HepG2 (cell line): ENCODE results near the gene RMI2. TPM values are rescaled to one million over a fixed set of nuclear protein-coding genes. Genes with fewer than 3 reads are reported as not detected.
A peak's percentile ranks its signal among the peaks of the same experiment; 100 is the strongest.

Source experiments
- ARNT2 ChIP-seq: sonication (generic); formaldehyde crosslinking; IDR thresholded peaks from 2 replicates; pipeline ENCODE4 v1.8.0; 2022; ENCODE audit warnings: mild to moderate bottlenecking, low read depth, missing genetic modification reagents, moderate library complexity
- CENPT ChIP-seq: sonication (generic); formaldehyde crosslinking; IDR thresholded peaks from 2 replicates; pipeline ENCODE4 v1.8.0; 2022; ENCODE audit warnings: low read depth, mild to moderate bottlenecking, moderate library complexity, missing genetic modification reagents
- GMEB2 ChIP-seq: IDR thresholded peaks from 2 replicates; pipeline ENCODE4 v1.6.1; 2016; ENCODE audit warnings: missing biosample characterization, missing genetic modification reagents, low read depth
- KDM4B ChIP-seq: sonication (generic); formaldehyde crosslinking; IDR thresholded peaks from 2 replicates; pipeline ENCODE4 v1.4.0; 2020; ENCODE audit warnings: missing genetic modification reagents
- NFKBIZ ChIP-seq: IDR thresholded peaks from 2 replicates; pipeline ENCODE4 v1.6.1; 2018; ENCODE audit warnings: missing genetic modification reagents, missing compliant biosample characterization
- POLR2A ChIP-seq, 2 experiments: IDR thresholded peaks; 2 replicates each; pipeline ENCODE4 v1.6.1; 2011; ENCODE audit warnings: low read depth in 2 of 2, low read length in 2 of 2, mild to moderate bottlenecking in 1 of 2, moderate library complexity in 1 of 2; ENCODE audit not compliant: insufficient read depth in 1 of 2
- PTBP1 ChIP-seq: fragments of 200-400 bp; formaldehyde crosslinking; IDR thresholded peaks from 2 replicates; pipeline ENCODE4 v1.6.1; 2018; ENCODE audit warnings: low read length, low read depth; ENCODE audit not compliant: poor library complexity, severe bottlenecking
- RBM22 ChIP-seq: fragments of 200-400 bp; formaldehyde crosslinking; optimal IDR thresholded peaks from 2 replicates; pipeline ENCODE3; 2017; ENCODE audit warnings: mild to moderate bottlenecking, low read length, moderate library complexity
- SAFB2 ChIP-seq: sonication (generic); formaldehyde crosslinking; IDR thresholded peaks from 2 replicates; pipeline ENCODE4 v1.5.1; 2020; ENCODE audit warnings: missing genetic modification reagents, low read depth, mild to moderate bottlenecking, borderline replicate concordance
- SALL2 ChIP-seq: sonication (generic); formaldehyde crosslinking; IDR thresholded peaks from 2 replicates; pipeline ENCODE4 v1.8.1; 2023; ENCODE audit warnings: mild to moderate bottlenecking, missing genetic modification reagents, inconsistent platforms
- SIX1 ChIP-seq: sonication (generic); formaldehyde crosslinking; IDR thresholded peaks from 2 replicates; pipeline ENCODE4 v1.4.0; 2020; ENCODE audit warnings: missing genetic modification reagents, borderline replicate concordance
- SNAI1 ChIP-seq: sonication (generic); formaldehyde crosslinking; IDR thresholded peaks from 2 replicates; pipeline ENCODE4 v1.5.0; 2020; ENCODE audit warnings: mild to moderate bottlenecking, missing genetic modification reagents, borderline replicate concordance
- ZFP41 ChIP-seq: sonication (generic); formaldehyde crosslinking; IDR thresholded peaks from 2 replicates; pipeline ENCODE4 v1.4.0; 2020; ENCODE audit warnings: mild to moderate bottlenecking, missing genetic modification reagents, borderline replicate concordance
- ZNF607 ChIP-seq: sonication (generic); formaldehyde crosslinking; IDR thresholded peaks from 2 replicates; pipeline ENCODE4 v1.5.1; 2020; ENCODE audit warnings: missing genetic modification reagents, mild to moderate bottlenecking, borderline replicate concordance
- ZNF678 ChIP-seq: sonication (generic); formaldehyde crosslinking; IDR thresholded peaks from 2 replicates; pipeline ENCODE4 v1.4.0; 2020; ENCODE audit warnings: mild to moderate bottlenecking, missing genetic modification reagents
- ZSCAN30 ChIP-seq: sonication (generic); formaldehyde crosslinking; IDR thresholded peaks from 2 replicates; pipeline ENCODE4 v1.5.0; 2020; ENCODE audit warnings: mild to moderate bottlenecking, missing genetic modification reagents
- polyA plus RNA-seq, 8 experiments: library from polyadenylated mRNA; depleted of rRNA in 3 of 8; stranded (reverse) in 7 of 8; unstranded in 1 of 8; fragments of >200 nt; fragmentation: Illumina TruSeq in 4 of 8; extraction: Trizol in 4 of 8; gene quantifications; 2 replicates each; pipeline versions ENCODE4 v1.2.1 to v1.2.3, GENCODE V29; 2011 to 2016; ENCODE audit warnings: low read depth in 4 of 8, missing spikeins in 1 of 8, mixed read lengths in 1 of 8; ENCODE audit not compliant: insufficient read depth in 1 of 8
- total RNA-seq, 5 experiments: library from RNA; depleted of rRNA; stranded (reverse); fragments of >200 nt; fragmentation: Illumina TruSeq; extraction: Trizol; gene quantifications; 2 replicates each; pipeline ENCODE4 v1.2.3, GENCODE V29; 2016; ENCODE audit warnings: low read depth in 1 of 5
- TF ChIP-seq, protein P1 (sequence below): sonication (generic); formaldehyde crosslinking; IDR thresholded peaks from 2 replicates; pipeline ENCODE4 v1.4.0; 2020; ENCODE audit warnings: missing genetic modification reagents
- TF ChIP-seq, protein P2 (sequence below): sonication (generic); formaldehyde crosslinking; IDR thresholded peaks from one replicate; pipeline ENCODE4 v1.5.1; 2020; ENCODE audit warnings: mild to moderate bottlenecking, missing genetic modification reagents; ENCODE audit errors: not compliant biosample characterization
- TF ChIP-seq, protein P3 (sequence below): sonication (generic); formaldehyde crosslinking; IDR thresholded peaks from 2 replicates; pipeline ENCODE4 v1.4.0; 2020; ENCODE audit warnings: missing genetic modification reagents, low read depth, mild to moderate bottlenecking, borderline replicate concordance

The RMI2 gene
- total and polyA plus RNA-seq, 2 of the 13 experiments (the other 11 are each of a cell fraction or from before 2014, with no cell fraction given), result 24.5 to 55.7 TPM

DNA sequence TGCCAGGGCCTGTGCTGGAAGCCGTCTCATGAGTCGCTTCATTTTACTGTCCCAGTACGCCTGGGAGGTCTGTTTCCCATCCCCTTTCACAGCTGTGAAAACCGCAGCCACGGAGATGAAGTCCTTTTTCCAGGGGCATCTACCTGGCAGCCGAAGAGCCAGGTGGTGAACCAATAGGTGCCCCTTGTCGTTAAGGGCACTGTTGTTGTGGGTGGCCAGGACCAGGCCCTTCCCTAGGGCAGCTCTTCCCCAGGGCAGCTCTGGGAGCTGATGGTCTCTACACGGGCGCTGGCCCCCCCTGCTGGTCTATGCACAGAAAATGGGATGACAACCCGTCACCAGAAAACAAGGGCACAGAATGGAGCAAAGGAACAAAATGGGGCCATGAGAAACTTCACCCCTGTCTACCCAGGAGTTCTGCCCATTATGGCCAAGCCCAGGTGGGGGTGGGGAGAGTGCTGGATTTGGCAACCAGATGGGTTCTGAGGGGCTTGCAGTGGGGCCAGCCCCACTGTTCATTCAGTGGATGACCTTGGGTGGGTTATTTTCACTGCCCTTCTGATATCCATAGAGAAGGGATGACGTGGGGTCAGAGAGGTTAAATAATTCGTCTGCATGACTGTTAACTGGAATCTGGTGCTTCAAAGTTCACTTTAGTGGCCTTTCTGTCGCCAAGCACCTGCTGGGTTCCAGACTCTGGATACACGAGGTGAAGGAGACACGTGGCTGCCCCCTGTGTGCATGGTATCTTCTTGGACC is 11.5 kb downstream of the RMI2 start (continued):
- TF ChIP-seq SIX1 (CRISPR knock-in tag) (no peak), ZFP41 (CRISPR knock-in tag) (peak; percentile 52; the same call in 1 of the 2 replicates), ARNT2 (no peak), ZSCAN30 (no peak), ZNF678 (CRISPR knock-in tag) (peak; percentile 87), RBM22 (no peak), CENPT (CRISPR knock-in tag) (no peak), GMEB2 (CRISPR knock-in tag) (no peak), SAFB2 (CRISPR knock-in tag) (peak; percentile 31), POLR2A (IDR thresholded peaks at IDR 0.05; ENCODE audit: insufficient read depth in 1 of 2, low read depth in 2 of 2, low read length in 2 of 2) (no peak), NFKBIZ (CRISPR knock-in tag) (no peak), ZNF607 (CRISPR knock-in tag) (peak; percentile 39; the same call in 1 of the 2 replicates), PTBP1 (no peak), KDM4B (CRISPR knock-in tag) (0 out of 2 replicates have a peak, but pooled peaks have one; percentile 52), SALL2 (no peak; the same call in none of the 2 replicates), SNAI1 (CRISPR knock-in tag) (no peak)
- TF ChIP-seq, protein P1, sequence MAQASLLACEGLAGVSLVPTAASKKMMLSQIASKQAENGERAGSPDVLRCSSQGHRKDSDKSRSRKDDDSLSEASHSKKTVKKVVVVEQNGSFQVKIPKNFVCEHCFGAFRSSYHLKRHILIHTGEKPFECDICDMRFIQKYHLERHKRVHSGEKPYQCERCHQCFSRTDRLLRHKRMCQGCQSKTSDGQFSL, result no peak
- TF ChIP-seq, protein P2, sequence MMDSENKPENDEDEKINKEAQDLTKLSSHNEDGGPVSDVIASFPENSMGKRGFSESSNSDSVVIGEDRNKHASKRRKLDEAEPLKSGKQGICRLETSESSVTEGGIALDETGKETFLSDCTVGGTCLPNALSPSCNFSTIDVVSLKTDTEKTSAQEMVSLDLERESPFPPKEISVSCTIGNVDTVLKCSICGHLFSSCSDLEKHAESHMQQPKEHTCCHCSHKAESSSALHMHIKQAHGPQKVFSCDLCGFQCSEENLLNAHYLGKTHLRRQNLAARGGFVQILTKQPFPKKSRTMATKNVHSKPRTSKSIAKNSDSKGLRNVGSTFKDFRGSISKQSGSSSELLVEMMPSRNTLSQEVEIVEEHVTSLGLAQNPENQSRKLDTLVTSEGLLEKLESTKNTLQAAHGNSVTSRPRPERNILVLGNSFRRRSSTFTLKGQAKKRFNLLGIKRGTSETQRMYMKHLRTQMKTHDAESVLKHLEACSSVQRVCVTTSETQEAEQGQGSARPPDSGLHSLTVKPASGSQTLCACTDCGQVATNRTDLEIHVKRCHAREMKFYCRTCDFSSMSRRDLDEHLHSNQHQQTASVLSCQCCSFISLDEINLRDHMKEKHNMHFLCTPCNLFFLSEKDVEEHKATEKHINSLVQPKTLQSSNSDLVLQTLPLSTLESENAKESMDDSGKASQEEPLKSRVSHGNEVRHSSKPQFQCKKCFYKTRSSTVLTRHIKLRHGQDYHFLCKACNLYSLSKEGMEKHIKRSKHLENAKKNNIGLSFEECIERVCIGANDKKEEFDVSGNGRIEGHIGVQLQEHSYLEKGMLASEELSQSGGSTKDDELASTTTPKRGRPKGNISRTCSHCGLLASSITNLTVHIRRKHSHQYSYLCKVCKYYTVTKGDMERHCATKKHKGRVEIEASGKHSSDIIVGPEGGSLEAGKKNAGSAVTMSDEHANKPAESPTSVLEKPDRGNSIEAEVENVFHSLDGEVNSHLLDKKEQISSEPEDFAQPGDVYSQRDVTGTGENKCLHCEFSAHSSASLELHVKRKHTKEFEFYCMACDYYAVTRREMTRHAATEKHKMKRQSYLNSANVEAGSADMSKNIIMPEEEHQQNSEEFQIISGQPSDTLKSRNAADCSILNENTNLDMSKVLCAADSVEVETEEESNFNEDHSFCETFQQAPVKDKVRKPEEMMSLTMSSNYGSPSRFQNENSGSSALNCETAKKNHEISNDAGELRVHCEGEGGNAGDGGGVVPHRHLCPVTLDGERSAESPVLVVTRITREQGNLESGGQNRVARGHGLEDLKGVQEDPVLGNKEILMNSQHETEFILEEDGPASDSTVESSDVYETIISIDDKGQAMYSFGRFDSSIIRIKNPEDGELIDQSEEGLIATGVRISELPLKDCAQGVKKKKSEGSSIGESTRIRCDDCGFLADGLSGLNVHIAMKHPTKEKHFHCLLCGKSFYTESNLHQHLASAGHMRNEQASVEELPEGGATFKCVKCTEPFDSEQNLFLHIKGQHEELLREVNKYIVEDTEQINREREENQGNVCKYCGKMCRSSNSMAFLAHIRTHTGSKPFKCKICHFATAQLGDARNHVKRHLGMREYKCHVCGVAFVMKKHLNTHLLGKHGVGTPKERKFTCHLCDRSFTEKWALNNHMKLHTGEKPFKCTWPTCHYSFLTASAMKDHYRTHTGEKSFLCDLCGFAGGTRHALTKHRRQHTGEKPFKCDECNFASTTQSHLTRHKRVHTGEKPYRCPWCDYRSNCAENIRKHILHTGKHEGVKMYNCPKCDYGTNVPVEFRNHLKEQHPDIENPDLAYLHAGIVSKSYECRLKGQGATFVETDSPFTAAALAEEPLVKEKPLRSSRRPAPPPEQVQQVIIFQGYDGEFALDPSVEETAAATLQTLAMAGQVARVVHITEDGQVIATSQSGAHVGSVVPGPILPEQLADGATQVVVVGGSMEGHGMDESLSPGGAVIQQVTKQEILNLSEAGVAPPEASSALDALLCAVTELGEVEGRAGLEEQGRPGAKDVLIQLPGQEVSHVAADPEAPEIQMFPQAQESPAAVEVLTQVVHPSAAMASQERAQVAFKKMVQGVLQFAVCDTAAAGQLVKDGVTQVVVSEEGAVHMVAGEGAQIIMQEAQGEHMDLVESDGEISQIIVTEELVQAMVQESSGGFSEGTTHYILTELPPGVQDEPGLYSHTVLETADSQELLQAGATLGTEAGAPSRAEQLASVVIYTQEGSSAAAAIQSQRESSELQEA (CRISPR knock-in tag), result peak; percentile 55
- TF ChIP-seq, protein P3, sequence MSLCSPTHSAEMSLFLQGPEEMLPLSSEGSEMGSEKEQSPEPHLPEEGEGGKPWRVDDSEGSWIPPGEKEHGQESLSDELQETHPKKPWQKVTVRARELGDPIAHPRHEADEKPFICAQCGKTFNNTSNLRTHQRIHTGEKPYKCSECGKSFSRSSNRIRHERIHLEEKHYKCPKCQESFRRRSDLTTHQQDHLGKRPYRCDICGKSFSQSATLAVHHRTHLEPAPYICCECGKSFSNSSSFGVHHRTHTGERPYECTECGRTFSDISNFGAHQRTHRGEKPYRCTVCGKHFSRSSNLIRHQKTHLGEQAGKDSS, result peak; percentile 92
